Bronchial epithelial cell (primary cell): ENCODE measurements around the gene MPC1L. TPM values are rescaled to one million over a fixed set of nuclear protein-coding genes. Genes with fewer than 3 reads are reported as not detected.

Experiments
- DNase-seq: peaks from one replicate; pipeline ENCODE4 v3.0.0-alpha.2; 2010; ENCODE audit warnings: low read depth
- FAIRE-seq: peaks from 2 replicates; lab custom pipeline; 2011; peaks lifted over from hg19 to GRCh38; lab: Jason Lieb, UNC
- H3K27me3 ChIP-seq: 2 replicates; pipeline ENCODE4 v1.5.1; 2011; ENCODE audit warnings: low read length; ENCODE audit not compliant: control insufficient read depth, insufficient read depth
- H3K36me3 ChIP-seq: 2 replicates; pipeline ENCODE4 v1.5.1; 2011; ENCODE audit warnings: low read length; ENCODE audit not compliant: control insufficient read depth, insufficient read depth
- H3K4me3 ChIP-seq: 2 replicates; pipeline ENCODE4 v1.5.1; 2011; ENCODE audit warnings: mild to moderate bottlenecking, low read depth, low read length, control low read depth
- CTCF ChIP-seq: IDR thresholded peaks from 2 replicates; pipeline ENCODE4 v1.5.1; 2011; ENCODE audit warnings: mild to moderate bottlenecking, moderate library complexity, low read length, control low read depth, inconsistent platforms; ENCODE audit not compliant: insufficient read depth, severe bottlenecking
- total RNA-seq: library from RNA; depleted of rRNA; stranded (reverse); fragments of >200 nt; gene quantifications from 2 replicates; pipeline ENCODE4 v1.2.1, GENCODE V29; 2014

The MPC1L gene
- total RNA-seq, 1 donor from 2014 or later = not detected

- TF ChIP-seq CTCF = no peak
- H3K27me3 ChIP-seq = no peaks in the 10 kb centered on the region
- no peak for DNase-seq
- FAIRE-seq = no peak
- no peak overlapping the region for H3K4me3 ChIP-seq
- peaks cover 2% of the 10 kb centered on the region for H3K36me3 ChIP-seq
Measured at GRCh38 chrX:40653535-40653934, 30.3 kb downstream of the MPC1L start.

DNA sequence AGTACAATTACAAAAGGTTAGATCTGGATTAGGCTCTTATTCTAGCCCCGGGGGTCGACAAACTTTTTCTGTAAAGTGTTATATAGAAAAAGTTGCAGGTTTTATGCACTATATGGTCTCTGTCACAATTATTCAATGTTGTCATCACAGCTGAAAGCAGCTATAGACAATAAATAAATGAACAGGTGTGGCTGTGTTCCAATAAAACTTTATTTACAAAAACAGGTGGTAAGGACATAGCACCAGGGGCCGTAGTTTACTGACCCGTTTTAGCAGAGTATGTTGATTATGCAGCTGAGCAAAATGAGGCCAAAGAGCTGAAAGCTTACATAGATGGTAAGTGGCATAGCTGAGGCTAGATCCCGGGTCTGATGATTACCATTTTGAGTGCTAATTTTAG is 37.2 kb downstream of the MPC1L start:
- FAIRE-seq (no peak), DNase-seq (no peak)
- Histone ChIP-seq H3K27me3 (no peaks in the 10 kb centered on the region), H3K36me3 (peaks cover 2% of the 10 kb centered on the region), H3K4me3 (no peak overlapping the region)
- TF ChIP-seq CTCF = no peak

GRCh38 chrX:40661489-40661888 is 38.3 kb downstream of the MPC1L start:
- FAIRE-seq = no peak
- Histone ChIP-seq H3K36me3 (peaks cover 2% of the 10 kb centered on the region), H3K27me3 (no peaks in the 10 kb centered on the region), H3K4me3 (no peak overlapping the region)
- TF ChIP-seq CTCF = no peak
- DNase-seq = no peak

GRCh38 chrX:40663078-40663740 is 40.0 kb downstream of the MPC1L start:
- FAIRE-seq = no peak
- H3K36me3 ChIP-seq = peaks cover 2% of the 10 kb centered on the region
- TF ChIP-seq CTCF = no peak

DNA sequence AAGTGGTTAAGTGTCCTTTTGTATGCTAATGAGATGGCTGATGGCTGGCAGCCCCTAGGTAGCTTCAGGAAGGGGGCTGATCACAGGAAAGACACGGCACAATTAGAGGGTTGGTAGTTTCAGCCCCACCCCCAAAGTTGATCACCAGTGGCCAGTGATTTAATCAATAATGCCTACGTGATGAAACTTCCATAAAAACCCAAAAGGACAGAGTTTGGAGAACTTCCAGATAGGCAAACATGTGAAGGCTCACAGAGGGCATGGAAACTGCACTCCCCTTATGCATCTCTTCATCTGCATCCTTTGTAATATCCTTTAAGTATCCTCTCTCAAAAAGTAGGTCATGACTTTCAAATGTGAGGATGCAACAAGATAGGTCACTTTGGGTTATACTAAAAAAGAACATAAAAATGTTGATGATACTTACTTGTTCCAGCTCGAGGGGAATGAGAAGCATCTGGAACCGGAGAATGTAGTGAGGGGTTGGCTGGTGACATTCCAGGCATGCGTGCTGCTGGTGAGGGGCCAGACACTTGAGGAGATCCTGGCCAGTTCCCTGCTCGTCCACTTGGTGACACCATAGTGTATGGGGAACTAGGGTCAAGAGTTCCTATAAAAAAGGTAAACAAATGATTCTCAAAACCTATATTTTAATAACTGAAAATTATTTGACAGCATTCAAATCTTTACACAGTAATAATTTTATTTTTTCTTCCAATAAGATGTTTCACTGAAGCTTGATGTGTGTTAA is 40.8 kb downstream of the MPC1L start:
- no peak overlapping the region for H3K4me3 ChIP-seq
- DNase-seq = no peak
- peak; percentile 6 for TF ChIP-seq CTCF
- FAIRE-seq = no peak
- H3K36me3 ChIP-seq = peaks cover 2% of the 10 kb centered on the region
- H3K27me3 ChIP-seq = no peaks in the 10 kb centered on the region

More at GRCh38 chrX:40663078-40663740, 40.0 kb downstream of the MPC1L start:
- DNase-seq = no peak
- H3K27me3 ChIP-seq = no peaks in the 10 kb centered on the region
- no peak overlapping the region for H3K4me3 ChIP-seq
